SK-N-SH treated with all-trans-retinoic acid at 6 μM for 48 hours (cell line): ENCODE data around the gene ONECUT3.

Experiments used
- ATAC-seq: fragments of 200-7000 bp; cut with Tn5 transposase; 3 replicates; pipeline ENCODE4 v1.9.1; 2020; ENCODE audit warnings: mild to moderate bottlenecking, moderate library complexity
- ARNTL ChIP-seq: fragments of 450-650 bp; formaldehyde crosslinking; IDR thresholded peaks from 2 replicates; pipeline ENCODE4 v1.5.0; 2020; ENCODE audit warnings: low read depth, mild to moderate bottlenecking, moderate library complexity, borderline replicate concordance
- BACH2 ChIP-seq: fragments of 250-450 bp; sonication (Bioruptor Pico); IDR thresholded peaks from 2 replicates; pipeline ENCODE4 v1.9.0; 2021; ENCODE audit warnings: mild to moderate bottlenecking, borderline replicate concordance
- CREB5 ChIP-seq: fragments of 250-450 bp; sonication (Bioruptor Pico); IDR thresholded peaks from 2 replicates; pipeline ENCODE4 v1.5.1; 2020; ENCODE audit warnings: low read depth, mild to moderate bottlenecking, moderate library complexity
- CSDC2 ChIP-seq: fragments of 250-450 bp; sonication (Bioruptor Pico); IDR thresholded peaks from 2 replicates; pipeline ENCODE4 v1.5.0; 2020; ENCODE audit warnings: mild to moderate bottlenecking, moderate library complexity
- CSRNP3 ChIP-seq: fragments of 250-450 bp; sonication (Bioruptor Pico); IDR thresholded peaks from 2 replicates; pipeline ENCODE4 v1.5.1; 2021; ENCODE audit warnings: mild to moderate bottlenecking, moderate library complexity
- GLIS3 ChIP-seq: fragments of 250-450 bp; sonication (Bioruptor Pico); IDR thresholded peaks from 2 replicates; pipeline ENCODE4 v1.5.0; 2020; ENCODE audit warnings: mild to moderate bottlenecking, moderate library complexity
- ISL1 ChIP-seq: fragments of 250-450 bp; sonication (Bioruptor Pico); IDR thresholded peaks from 2 replicates; pipeline ENCODE4 v2.1.2; 2022; ENCODE audit warnings: mild to moderate bottlenecking, moderate library complexity
- OSR1 ChIP-seq: fragments of 250-450 bp; sonication (Bioruptor Pico); IDR thresholded peaks from 2 replicates; pipeline ENCODE4 v1.8.0; 2022; ENCODE audit warnings: moderate library complexity, mild to moderate bottlenecking, inconsistent platforms
- POU6F1 ChIP-seq: fragments of 250-450 bp; sonication (Bioruptor Pico); IDR thresholded peaks from 2 replicates; pipeline ENCODE4 v1.8.0; 2021; ENCODE audit warnings: low read depth, mild to moderate bottlenecking, moderate library complexity, borderline replicate concordance
- PPARA ChIP-seq: fragments of 250-450 bp; sonication (Bioruptor Pico); IDR thresholded peaks from 2 replicates; pipeline ENCODE4 v1.5.0; 2020; ENCODE audit warnings: mild to moderate bottlenecking, borderline replicate concordance
- RARB ChIP-seq: fragments of 250-450 bp; sonication (Bioruptor Pico); IDR thresholded peaks from 2 replicates; pipeline ENCODE4 v1.8.0; 2021; ENCODE audit warnings: mild to moderate bottlenecking, moderate library complexity
- SNAI2 ChIP-seq: fragments of 250-450 bp; sonication (Bioruptor Pico); IDR thresholded peaks from 2 replicates; pipeline ENCODE4 v1.5.0; 2020; ENCODE audit warnings: mild to moderate bottlenecking, moderate library complexity
- TCF4 ChIP-seq: fragments of 250-450 bp; sonication (Bioruptor Pico); IDR thresholded peaks from 2 replicates; pipeline ENCODE4 v1.8.0; 2021; ENCODE audit warnings: mild to moderate bottlenecking, moderate library complexity, borderline replicate concordance
- TOX ChIP-seq: fragments of 250-450 bp; sonication (Bioruptor Pico); IDR thresholded peaks from 2 replicates; pipeline ENCODE4 v1.8.0; 2021; ENCODE audit warnings: mild to moderate bottlenecking, moderate library complexity, borderline replicate concordance
- TSHZ2 ChIP-seq: fragments of 250-450 bp; sonication (Bioruptor Pico); IDR thresholded peaks from 2 replicates; pipeline ENCODE4 v1.5.0; 2020; ENCODE audit warnings: mild to moderate bottlenecking, moderate library complexity
- ZC3H10 ChIP-seq: fragments of 250-450 bp; sonication (Bioruptor Pico); IDR thresholded peaks from 2 replicates; pipeline ENCODE4 v1.5.1; 2021; ENCODE audit warnings: mild to moderate bottlenecking, moderate library complexity
- ZFP3 ChIP-seq: fragments of 250-450 bp; sonication (Bioruptor Pico); IDR thresholded peaks from 2 replicates; pipeline ENCODE4 v1.5.0; 2020; ENCODE audit warnings: mild to moderate bottlenecking, moderate library complexity
- ZFP30 ChIP-seq: fragments of 450-650 bp; formaldehyde crosslinking; IDR thresholded peaks from 2 replicates; pipeline ENCODE4 v1.5.0; 2022; ENCODE audit warnings: mild to moderate bottlenecking, moderate library complexity

The ONECUT3 gene

GRCh38 chr19:1751367-1752008, 1.8 kb upstream of the ONECUT3 start (continued):
- TF ChIP-seq CREB5 (CRISPR knock-in tag) (no peak), RARB (CRISPR knock-in tag) (no peak), SNAI2 (CRISPR knock-in tag) (no peak), CSDC2 (CRISPR knock-in tag) (no peak), GLIS3 (no peak), TSHZ2 (no peak), OSR1 (no peak), TCF4 (CRISPR knock-in tag) (no peak), ISL1 (no peak)

GRCh38 chr19:1752009-1752756, 1.1 kb upstream of the ONECUT3 start:
- no peak for ATAC-seq
- TF ChIP-seq ZFP30 (no peak), BACH2 (no peak)

GRCh38 chr19:1754018-1754635, 821 bp downstream of the ONECUT3 start:
- ATAC-seq: no peak
- TF ChIP-seq GLIS3 (no peak), POU6F1 (CRISPR knock-in tag) (no peak), ZFP3 (CRISPR knock-in tag) (no peak), ARNTL (no peak), CSRNP3 (no peak), CSDC2 (CRISPR knock-in tag) (no peak), CREB5 (CRISPR knock-in tag) (no peak), PPARA (CRISPR knock-in tag) (no peak), OSR1 (no peak), BACH2 (no peak), TCF4 (CRISPR knock-in tag) (no peak), TOX (CRISPR knock-in tag) (no peak), TSHZ2 (no peak), ZC3H10 (no peak)
- TF ChIP-seq, all 23 proteins: peak for 0
